Activated CD8-positive, alpha-beta memory T cell treated with anti-CD3 and anti-CD28 coated beads, Interleukin-2, amount 50 U/mL, for 1 hour (primary cell): ENCODE results near the gene EGFLAM.

ENCODE experiments used
- DNase-seq: peaks from one replicate; pipeline ENCODE4 v3.0.0-alpha.2; 2020; ENCODE audit errors: extremely low read depth

Gene EGFLAM

DNA sequence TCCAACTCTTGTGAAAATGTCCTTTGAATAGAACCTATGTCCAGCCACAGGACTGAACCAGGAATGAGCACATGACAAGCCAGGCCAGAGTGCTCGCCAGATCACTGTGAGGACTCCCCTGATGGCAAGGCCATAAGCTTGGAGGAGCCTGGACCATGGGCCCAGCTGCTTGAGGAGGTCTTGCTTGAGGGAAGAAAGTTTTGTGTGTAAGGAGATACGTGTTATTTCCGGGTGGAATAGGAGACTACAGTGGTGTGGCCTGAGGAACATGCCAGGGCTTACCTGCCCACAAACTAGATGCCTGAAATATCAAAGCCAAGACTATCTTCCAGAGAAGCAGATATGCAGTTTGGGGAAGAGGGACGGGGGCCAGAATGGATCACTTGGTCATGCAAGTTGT, 213.3 kb downstream of the EGFLAM start:
- DNase-seq: no peak

DNA sequence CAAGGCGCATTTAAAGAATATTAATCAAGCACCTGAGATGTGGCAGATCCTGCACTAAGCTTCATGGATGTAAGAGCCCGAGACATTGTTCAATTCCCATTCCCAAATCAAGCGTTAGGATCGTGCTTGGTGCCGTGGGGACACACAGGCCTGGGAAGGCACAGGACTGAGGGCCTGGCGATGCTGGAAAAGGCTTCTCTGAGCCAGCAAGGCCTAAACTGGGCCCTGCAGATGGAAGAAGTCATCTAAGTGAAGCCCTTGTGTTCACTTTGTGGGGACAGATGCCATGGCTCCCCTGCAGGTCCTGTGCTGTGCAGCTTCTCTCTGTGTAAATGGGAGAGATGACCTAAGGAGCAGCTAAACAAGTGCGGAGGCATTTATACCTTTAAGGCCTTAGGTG, 214.2 kb downstream of the EGFLAM start:
- no peak for DNase-seq

- DNase-seq: no peak
These were observed 214.6 kb downstream of the EGFLAM start for GRCh38 chr5:38473008-38473407.

DNA sequence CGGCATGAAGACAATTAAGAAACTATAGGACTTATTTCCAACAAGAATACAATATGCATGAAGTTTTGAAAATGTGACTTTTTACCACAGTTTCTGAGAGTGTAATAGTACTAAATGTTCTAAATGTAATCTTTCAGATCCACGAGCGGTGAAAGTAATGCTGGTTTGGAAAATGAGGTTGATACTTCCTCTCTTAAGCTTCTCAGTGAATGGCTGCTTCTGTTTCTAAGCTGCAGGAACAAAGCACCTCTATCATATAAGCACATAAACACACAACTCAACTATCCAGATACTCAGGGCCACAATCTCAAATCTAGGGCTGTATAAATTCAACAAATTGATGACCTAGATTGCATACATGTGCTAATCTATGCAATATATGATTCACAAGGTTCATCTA, 219.8 kb downstream of the EGFLAM start:
- DNase-seq: no peak

DNA sequence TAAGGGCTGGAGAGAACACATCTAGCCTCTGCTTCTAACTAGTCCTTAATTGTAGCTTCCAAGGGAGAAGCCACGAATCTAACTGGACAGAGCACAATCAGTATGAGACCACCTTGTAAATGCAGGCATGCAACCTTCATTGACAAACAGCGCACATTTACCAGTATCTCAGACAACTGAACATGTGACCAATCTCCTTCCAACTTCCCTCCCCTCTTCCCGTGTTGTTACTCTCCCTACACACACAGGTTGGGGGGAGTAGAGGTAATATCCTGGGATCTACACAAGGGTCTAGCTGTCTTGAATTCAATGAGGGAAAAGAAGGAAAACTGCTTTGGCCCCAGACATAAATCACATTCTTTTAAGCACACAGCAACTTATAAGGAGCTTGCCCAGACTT, 220.5 kb downstream of the EGFLAM start:
- no peak for DNase-seq

GRCh38 chr5:38479315-38479904, 221.1 kb downstream of the EGFLAM start:
- no peak for DNase-seq

GRCh38 chr5:38483805-38484398, 225.5 kb downstream of the EGFLAM start:
- DNase-seq: no peak

- DNase-seq: no peak
These were observed 235.8 kb downstream of the EGFLAM start for GRCh38 chr5:38494175-38494574.

GRCh38 chr5:38494763-38495162, 236.4 kb downstream of the EGFLAM start:
- DNase-seq: no peak

GRCh38 chr5:38497946-38498345, 239.6 kb downstream of the EGFLAM start:
- DNase-seq: no peak

- DNase-seq: no peak
These were observed 242.4 kb downstream of the EGFLAM start for GRCh38 chr5:38500573-38501260.

- no peak for DNase-seq
These were observed 247.9 kb downstream of the EGFLAM start for GRCh38 chr5:38506302-38506701.

DNA sequence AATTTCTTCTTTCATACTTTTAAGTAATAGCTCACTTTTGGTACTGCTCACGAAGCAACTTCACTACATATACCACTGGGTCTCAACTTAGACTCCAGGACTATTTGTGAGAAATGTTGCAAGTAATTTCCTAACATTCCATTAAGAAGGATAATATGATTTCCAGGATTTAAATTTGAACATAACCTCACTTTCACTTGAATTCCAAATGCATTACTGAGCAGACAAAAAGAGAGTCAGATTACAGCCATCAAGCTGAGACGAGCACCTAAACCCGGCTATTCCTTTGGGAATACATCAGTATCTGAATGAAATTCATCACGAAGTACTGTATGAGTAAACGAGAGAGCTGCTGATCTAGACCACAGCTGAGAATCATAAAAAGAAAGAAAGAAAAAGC, 250.8 kb downstream of the EGFLAM start:
- DNase-seq: no peak
